Hepatocyte (in vitro differentiated cells): ENCODE results near the gene ESR1.

ENCODE experiments used
- CTCF ChIP-seq: fragments of 200-600 bp; sonication (generic); IDR thresholded peaks from 2 replicates; pipeline ENCODE4 v1.5.1; 2016; ENCODE audit warnings: antibody characterized with exemption, mild to moderate bottlenecking; ENCODE audit not compliant: poor library complexity
- EZH2 ChIP-seq: fragments of 200-600 bp; sonication (generic); IDR thresholded peaks from 2 replicates; pipeline ENCODE4 v1.6.1; 2016; ENCODE audit warnings: antibody characterized with exemption, mild to moderate bottlenecking, borderline replicate concordance
- EZH2phosphoT487 ChIP-seq: fragments of 200-600 bp; sonication (generic); IDR thresholded peaks from one replicate; pipeline ENCODE4 v1.6.1; 2018; ENCODE audit warnings: antibody characterized with exemption, mild to moderate bottlenecking, low read depth, moderate library complexity; ENCODE audit not compliant: unreplicated experiment, severe bottlenecking

GRCh38 chr6:152086223-152086873, 278.9 kb downstream of the ESR1 start:
- no peak for TF ChIP-seq EZH2
- no peak for TF ChIP-seq CTCF
- TF ChIP-seq EZH2phosphoT487: no peak
